Endodermal cell (in vitro differentiated cells): ENCODE results near the gene GDF3. TPM values are rescaled to one million over a fixed set of nuclear protein-coding genes. Genes with fewer than 3 reads are reported as not detected.

Source experiments
- DNase-seq: peaks from one replicate; pipeline ENCODE4 v3.0.0-alpha.2; 2017
- H3K27ac ChIP-seq: 2 replicates; pipeline ENCODE4 v1.5.1; 2013; ENCODE audit warnings: mild to moderate bottlenecking, low read depth, low read length, moderate library complexity
- H3K27me3 ChIP-seq: 2 replicates; pipeline ENCODE4 v1.6.1; 2013; ENCODE audit warnings: mild to moderate bottlenecking, low read length, moderate library complexity; ENCODE audit not compliant: insufficient read depth, control insufficient read depth, poor library complexity, severe bottlenecking
- H3K36me3 ChIP-seq: 2 replicates; pipeline ENCODE4 v1.7.0; 2013; ENCODE audit warnings: mild to moderate bottlenecking, low read length, moderate library complexity; ENCODE audit not compliant: control insufficient read depth, insufficient read depth
- H3K4me1 ChIP-seq: one replicate; pipeline ENCODE4 v1.7.0; 2013; ENCODE audit warnings: low read length; ENCODE audit not compliant: control insufficient read depth, insufficient read depth
- H3K4me3 ChIP-seq: 2 replicates; pipeline ENCODE4 v1.5.1; 2013; ENCODE audit warnings: mild to moderate bottlenecking, low read length, moderate library complexity
- H3K9ac ChIP-seq: 2 replicates; pipeline ENCODE4 v1.6.1; 2013; ENCODE audit warnings: mild to moderate bottlenecking, low read length, moderate library complexity; ENCODE audit not compliant: poor library complexity, severe bottlenecking; ENCODE audit errors: extremely low read depth
- H3K9me3 ChIP-seq: 2 replicates; pipeline ENCODE4 v1.6.1; 2013; ENCODE audit warnings: mild to moderate bottlenecking, low read length, moderate library complexity; ENCODE audit not compliant: control insufficient read depth
- H3K27ac Mint-ChIP-seq: 2 replicates; pipeline ENCODE4 v1.8.0; 2020; ENCODE audit warnings: mixed read lengths
- H3K27me3 Mint-ChIP-seq: 2 replicates; pipeline ENCODE4 v1.8.0; 2021; ENCODE audit warnings: mild to moderate bottlenecking, mixed read lengths; ENCODE audit not compliant: insufficient read depth
- H3K36me3 Mint-ChIP-seq: 2 replicates; pipeline ENCODE4 v1.8.0; 2020; ENCODE audit warnings: low read depth, mixed read lengths
- H3K4me1 Mint-ChIP-seq: 2 replicates; pipeline ENCODE4 v1.8.0; 2020; ENCODE audit warnings: mixed read lengths
- H3K4me3 Mint-ChIP-seq: 2 replicates; pipeline ENCODE4 v1.8.0; 2020; ENCODE audit warnings: mild to moderate bottlenecking, moderate library complexity, mixed read lengths
- H3K9me3 Mint-ChIP-seq: 2 replicates; pipeline ENCODE4 v1.8.0; 2020; ENCODE audit warnings: mild to moderate bottlenecking, mixed read lengths
- CTCF ChIP-seq: fragments of 200-600 bp; sonication (generic); conservative IDR thresholded peaks from 2 replicates; pipeline ENCODE4 v1.5.0; 2021; ENCODE audit warnings: antibody characterized with exemption, mild to moderate bottlenecking
- WGBS, 2 experiments: methylation state at CpG; one replicate each; pipeline versions ENCODE4 v1.1.5 to v1.1.7; 2013; ENCODE audit warnings: missing lambda C conversion rate in 2 of 2, mixed read lengths in 1 of 2; ENCODE audit not compliant: insufficient coverage in 1 of 2, insufficient read length in 1 of 2; 5-methylcytosine and 5-hydroxymethylcytosine counted together
- total RNA-seq, 2 donors: library from RNA; stranded (reverse); fragmentation: NEBNext Ultra II Directional in 1 of 2; extraction: Animal tissue kit (Norgen Biotek cat#: 25700) in 1 of 2; gene quantifications; 2 replicates in 1 of 2; 3 replicates in 1 of 2; pipeline ENCODE4 v1.2.1, GENCODE V29; 2021

Gene GDF3
- total RNA-seq, 2 donors from 2014 or later = 1.3 to 60.7 TPM

GRCh38 chr12:7668171-7668570 lies 27.4 kb downstream of the GDF3 start:
- Histone ChIP-seq H3K4me3 (no peak overlapping the region), H3K36me3 (no peaks in the 10 kb centered on the region), H3K9ac (no peak overlapping the region), H3K9me3 (no peaks in the 10 kb centered on the region), H3K27ac (no peak overlapping the region), H3K27me3 (no peaks in the 10 kb centered on the region), H3K4me1 (no peaks in the 10 kb centered on the region)
- peaks cover 3% of the 10 kb centered on the region for H3K4me1 Mint-ChIP-seq
- no peak overlapping the region for H3K27ac Mint-ChIP-seq
- H3K9me3 Mint-ChIP-seq = no peaks in the 10 kb centered on the region
- WGBS, 2 experiments = 91 to 94% methylated on average over 5 of the region's 5 CpGs
- H3K4me3 Mint-ChIP-seq = no peak overlapping the region
- no peak for DNase-seq
- TF ChIP-seq CTCF = no peak
- no peaks in the 10 kb centered on the region for H3K27me3 Mint-ChIP-seq
- no peaks in the 10 kb centered on the region for H3K36me3 Mint-ChIP-seq

DNA sequence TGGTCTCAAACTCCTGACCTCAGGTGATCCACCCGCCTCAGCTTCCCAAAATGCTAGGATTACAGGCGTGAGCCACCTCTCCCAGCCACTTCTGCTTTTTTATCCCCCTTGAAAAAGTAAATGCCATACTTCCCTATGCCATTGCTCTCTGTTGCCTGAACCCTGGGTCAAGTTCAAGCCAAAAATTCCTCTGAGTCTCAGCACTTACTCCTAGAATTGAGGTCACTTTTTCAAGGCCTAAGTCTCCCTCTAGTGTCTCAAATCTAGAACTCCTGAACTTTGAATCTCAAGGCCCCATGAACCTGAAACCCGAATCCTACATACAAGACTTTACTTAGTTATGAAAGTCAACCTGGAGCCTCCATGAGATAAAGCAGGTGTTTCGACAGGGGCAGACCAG lies 28.4 kb downstream of the GDF3 start:
- no peak overlapping the region for H3K27ac Mint-ChIP-seq
- H3K4me1 Mint-ChIP-seq = peaks cover 4% of the 10 kb centered on the region
- Histone ChIP-seq H3K27me3 (no peaks in the 10 kb centered on the region), H3K9me3 (no peaks in the 10 kb centered on the region), H3K4me3 (no peak overlapping the region), H3K4me1 (no peaks in the 10 kb centered on the region), H3K9ac (no peak overlapping the region), H3K36me3 (no peaks in the 10 kb centered on the region), H3K27ac (no peak overlapping the region)
- no peaks in the 10 kb centered on the region for H3K9me3 Mint-ChIP-seq
- TF ChIP-seq CTCF = peak; percentile 90
- H3K27me3 Mint-ChIP-seq = no peaks in the 10 kb centered on the region
- DNase-seq = no peak
- H3K36me3 Mint-ChIP-seq = no peaks in the 10 kb centered on the region
- WGBS, 2 experiments = 76 to 100% methylated on average over 3 to 4 of the region's 4 CpGs
- no peak overlapping the region for H3K4me3 Mint-ChIP-seq

DNA sequence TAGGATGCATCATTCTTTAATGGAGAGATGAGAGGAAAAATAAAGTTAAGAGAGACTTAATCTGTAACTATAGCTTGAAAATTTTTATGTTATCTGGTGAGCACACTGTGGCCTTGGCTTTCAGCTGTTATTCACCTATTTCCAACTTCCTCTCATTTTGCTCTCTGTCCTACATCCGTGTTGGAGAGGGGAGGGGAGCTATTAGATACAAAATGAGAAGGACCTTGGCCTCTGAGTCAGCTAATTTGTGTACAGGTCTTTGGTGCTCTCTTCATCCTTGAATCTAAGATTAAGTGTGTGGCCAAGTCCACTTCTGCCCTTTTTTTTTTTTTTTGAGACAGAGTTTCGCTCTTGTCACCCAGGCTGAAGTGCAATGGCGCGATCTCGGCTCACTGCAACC lies 29.0 kb downstream of the GDF3 start:
- no peak for TF ChIP-seq CTCF
- Histone ChIP-seq H3K27me3 (no peaks in the 10 kb centered on the region), H3K9ac (no peak overlapping the region), H3K36me3 (no peaks in the 10 kb centered on the region), H3K4me1 (no peaks in the 10 kb centered on the region), H3K27ac (no peak overlapping the region), H3K4me3 (no peak overlapping the region), H3K9me3 (no peaks in the 10 kb centered on the region)
- Mint-ChIP-seq H3K27ac (no peak overlapping the region), H3K27me3 (no peaks in the 10 kb centered on the region), H3K4me1 (peaks cover 4% of the 10 kb centered on the region), H3K9me3 (no peaks in the 10 kb centered on the region), H3K4me3 (no peak overlapping the region), H3K36me3 (no peaks in the 10 kb centered on the region)
- no peak for DNase-seq
- no CpG with 5 or more reads among the region's 5 CpGs for WGBS, 2 experiments
